ENCODE data around the gene RIMS1. TPM values are rescaled to one million over a fixed set of nuclear protein-coding genes. Genes with fewer than 3 reads are reported as not detected.

The RIMS1 gene
- total and polyA plus RNA-seq, 4 donors = 0.09 to 0.17 TPM; not detected in 2

GRCh38 chr6:72132851-72133250, 246.5 kb downstream of the RIMS1 start:
- Histone ChIP-seq H3K9me3 (ENCODE audit: control insufficient read depth in 4 of 4, low read length in 3 of 4) (no peaks in the 10 kb centered on the region), H3K36me3 (ENCODE audit: control insufficient read depth in 4 of 4, insufficient read depth in 3 of 4, low read depth in 1 of 4, low read length in 3 of 4) (no peaks in the 10 kb centered on the region), H3K9ac (ENCODE audit: low read depth in 1 of 2, low read length in 2 of 2) (no peak overlapping the region), H3K4me3 (ENCODE audit: low read depth in 1 of 3, low read length in 3 of 3) (no peak overlapping the region), H3K27me3 (ENCODE audit: control insufficient read depth in 4 of 4, insufficient read depth in 4 of 4, low read length in 3 of 4) (no peaks in the 10 kb centered on the region), H3K27ac (ENCODE audit: low read depth in 1 of 2, low read length in 2 of 2) (no peak overlapping the region), H3K4me1 (ENCODE audit: control insufficient read depth in 4 of 4, insufficient read depth in 4 of 4, low read length in 3 of 4) (no peaks in the 10 kb centered on the region)
- TF ChIP-seq EGR1 (IDR thresholded peaks at IDR 0.05; ENCODE audit: low read depth in 2 of 2) (no peak), RXRA (IDR thresholded peaks at IDR 0.05) (no peak), FOXA2 (IDR thresholded peaks at IDR 0.05) (no peak), SP1 (IDR thresholded peaks at IDR 0.05) (no peak), HNF4G (IDR thresholded peaks at IDR 0.05) (no peak), RAD21 (IDR thresholded peaks at IDR 0.05) (no peak), ZBTB33 (IDR thresholded peaks at IDR 0.05) (no peak), GABPA (IDR thresholded peaks at IDR 0.05 in 1 of 2, conservative IDR thresholded peaks at IDR 0.05 in 1 of 2) (no peak), YY1 (IDR thresholded peaks at IDR 0.05) (no peak), HNF4A (conservative IDR thresholded peaks at IDR 0.05) (no peak), NR2F2 (IDR thresholded peaks at IDR 0.05) (no peak), TAF1 (conservative IDR thresholded peaks at IDR 0.05) (no peak), JUND (IDR thresholded peaks at IDR 0.05) (no peak), CTCF (IDR thresholded peaks at IDR 0.05; ENCODE audit: low read depth, low read length, missing input control) (no peak), FOXA1 (IDR thresholded peaks at IDR 0.05) (no peak)
- TF ChIP-seq, protein P1, sequence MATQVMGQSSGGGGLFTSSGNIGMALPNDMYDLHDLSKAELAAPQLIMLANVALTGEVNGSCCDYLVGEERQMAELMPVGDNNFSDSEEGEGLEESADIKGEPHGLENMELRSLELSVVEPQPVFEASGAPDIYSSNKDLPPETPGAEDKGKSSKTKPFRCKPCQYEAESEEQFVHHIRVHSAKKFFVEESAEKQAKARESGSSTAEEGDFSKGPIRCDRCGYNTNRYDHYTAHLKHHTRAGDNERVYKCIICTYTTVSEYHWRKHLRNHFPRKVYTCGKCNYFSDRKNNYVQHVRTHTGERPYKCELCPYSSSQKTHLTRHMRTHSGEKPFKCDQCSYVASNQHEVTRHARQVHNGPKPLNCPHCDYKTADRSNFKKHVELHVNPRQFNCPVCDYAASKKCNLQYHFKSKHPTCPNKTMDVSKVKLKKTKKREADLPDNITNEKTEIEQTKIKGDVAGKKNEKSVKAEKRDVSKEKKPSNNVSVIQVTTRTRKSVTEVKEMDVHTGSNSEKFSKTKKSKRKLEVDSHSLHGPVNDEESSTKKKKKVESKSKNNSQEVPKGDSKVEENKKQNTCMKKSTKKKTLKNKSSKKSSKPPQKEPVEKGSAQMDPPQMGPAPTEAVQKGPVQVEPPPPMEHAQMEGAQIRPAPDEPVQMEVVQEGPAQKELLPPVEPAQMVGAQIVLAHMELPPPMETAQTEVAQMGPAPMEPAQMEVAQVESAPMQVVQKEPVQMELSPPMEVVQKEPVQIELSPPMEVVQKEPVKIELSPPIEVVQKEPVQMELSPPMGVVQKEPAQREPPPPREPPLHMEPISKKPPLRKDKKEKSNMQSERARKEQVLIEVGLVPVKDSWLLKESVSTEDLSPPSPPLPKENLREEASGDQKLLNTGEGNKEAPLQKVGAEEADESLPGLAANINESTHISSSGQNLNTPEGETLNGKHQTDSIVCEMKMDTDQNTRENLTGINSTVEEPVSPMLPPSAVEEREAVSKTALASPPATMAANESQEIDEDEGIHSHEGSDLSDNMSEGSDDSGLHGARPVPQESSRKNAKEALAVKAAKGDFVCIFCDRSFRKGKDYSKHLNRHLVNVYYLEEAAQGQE (IDR thresholded peaks at IDR 0.05) = no peak
- TF ChIP-seq, protein P2, sequence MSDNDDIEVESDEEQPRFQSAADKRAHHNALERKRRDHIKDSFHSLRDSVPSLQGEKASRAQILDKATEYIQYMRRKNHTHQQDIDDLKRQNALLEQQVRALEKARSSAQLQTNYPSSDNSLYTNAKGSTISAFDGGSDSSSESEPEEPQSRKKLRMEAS (IDR thresholded peaks at IDR 0.05) = no peak
- TF ChIP-seq, protein P3, sequence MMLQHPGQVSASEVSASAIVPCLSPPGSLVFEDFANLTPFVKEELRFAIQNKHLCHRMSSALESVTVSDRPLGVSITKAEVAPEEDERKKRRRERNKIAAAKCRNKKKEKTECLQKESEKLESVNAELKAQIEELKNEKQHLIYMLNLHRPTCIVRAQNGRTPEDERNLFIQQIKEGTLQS (IDR thresholded peaks at IDR 0.05) = no peak
- DNase-seq (ENCODE audit: low spot score) = no peak

Data from liver (tissue), 9 donors.